ENCODE measurements around the gene MXD3.
"Not testable (repeated sequence)": the region's sequence is repeated elsewhere in the genome, so short reads cannot be mapped to it uniquely, and the experiment has no call there.

Gene MXD3

DNA sequence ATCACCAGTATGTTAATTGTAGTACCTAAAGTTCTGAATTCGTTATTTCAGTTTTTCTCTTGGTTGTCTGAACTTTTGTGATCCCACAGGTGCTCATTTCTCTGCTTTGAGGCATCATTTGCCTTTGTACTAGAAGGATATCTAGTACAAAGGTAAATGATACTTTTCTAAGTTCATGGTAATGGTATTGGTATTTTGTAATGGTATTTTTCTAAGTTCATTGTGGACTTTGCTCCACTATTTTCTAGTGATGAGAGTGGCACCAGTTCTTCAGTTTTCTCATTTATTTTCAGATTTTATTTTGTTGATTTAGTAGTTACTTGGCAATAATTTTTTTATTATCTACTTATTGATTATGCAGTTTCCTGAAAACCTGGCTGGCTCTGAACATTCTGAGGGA is 50.2 kb downstream of the MXD3 start:
- H3K9ac ChIP-seq (ENCODE audit: insufficient read length) = no peak overlapping the region
- no peak overlapping the region for H3K27ac ChIP-seq
- no peaks in the 10 kb centered on the region for H3K9me3 ChIP-seq (ENCODE audit: low read depth, low read length)
- TF ChIP-seq EZH2 (IDR thresholded peaks at IDR 0.05) (no peak), POLR2AphosphoS5 (IDR thresholded peaks at IDR 0.05; ENCODE audit: borderline replicate concordance, low read depth, low read length) (no peak)
- peaks cover 59% of the 10 kb centered on the region for H3K36me3 ChIP-seq (ENCODE audit: insufficient read depth, low read length)
- no peak for DNase-seq (ENCODE audit: low read depth, low spot score)
- H3K4me3 ChIP-seq = no peak overlapping the region

DNA sequence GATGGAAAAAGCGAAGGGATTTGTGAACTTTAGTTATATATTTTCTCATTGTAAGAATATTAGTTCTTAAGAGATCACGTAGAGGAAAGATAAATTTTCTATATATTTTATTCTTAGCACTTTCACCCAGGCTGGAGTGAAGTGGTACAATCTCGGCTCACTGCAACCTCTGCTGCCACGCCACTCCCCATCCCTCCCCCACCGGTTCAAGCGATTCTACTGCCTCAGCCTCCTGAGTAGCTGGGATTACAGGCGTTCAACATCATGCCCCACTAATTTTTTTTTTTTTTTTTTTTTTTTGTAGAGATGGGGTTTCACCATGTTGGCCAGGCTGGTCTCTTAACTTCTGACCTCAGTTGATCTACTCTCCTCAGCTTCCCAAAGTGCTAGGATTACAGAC is 50.7 kb downstream of the MXD3 start:
- peaks cover 57% of the 10 kb centered on the region for H3K36me3 ChIP-seq (ENCODE audit: insufficient read depth, low read length)
- no peak overlapping the region for H3K9ac ChIP-seq (ENCODE audit: insufficient read length)
- no peak for DNase-seq (ENCODE audit: low read depth, low spot score)
- TF ChIP-seq FOXP2 (optimal IDR thresholded peaks at IDR 0.05; ENCODE audit: control extremely low read depth, extremely low read length, insufficient read depth) (no peak), POLR2AphosphoS5 (IDR thresholded peaks at IDR 0.05; ENCODE audit: borderline replicate concordance, low read depth, low read length) (no peak), EZH2 (IDR thresholded peaks at IDR 0.05) (no peak)
- H3K9me3 ChIP-seq (ENCODE audit: low read depth, low read length) = no peaks in the 10 kb centered on the region
- no peak overlapping the region for H3K4me3 ChIP-seq
- H3K27ac ChIP-seq = no peak overlapping the region

GRCh38 chr5:177258711-177259110 is 53.0 kb downstream of the MXD3 start:
- H3K9ac ChIP-seq (ENCODE audit: insufficient read length); H3K27ac ChIP-seq; H3K9me3 ChIP-seq (ENCODE audit: low read depth, low read length); H3K4me3 ChIP-seq; DNase-seq (ENCODE audit: low read depth, low spot score): not testable (repeated sequence)
- peaks cover 57% of the 10 kb centered on the region for H3K36me3 ChIP-seq (ENCODE audit: insufficient read depth, low read length)
